ENCODE measurements around the gene GPR61. TPM values are rescaled to one million over a fixed set of nuclear protein-coding genes. Genes with fewer than 3 reads are reported as not detected.
A peak's percentile ranks its signal among the peaks of the same experiment; 100 is the strongest.

The GPR61 gene
- total and polyA plus RNA-seq, 9 of the 15 experiments (the other 6 are each of a cell fraction or from before 2014, with no cell fraction given): 0.04 to 1.1 (median 0.25) TPM; not detected in 4

DNA sequence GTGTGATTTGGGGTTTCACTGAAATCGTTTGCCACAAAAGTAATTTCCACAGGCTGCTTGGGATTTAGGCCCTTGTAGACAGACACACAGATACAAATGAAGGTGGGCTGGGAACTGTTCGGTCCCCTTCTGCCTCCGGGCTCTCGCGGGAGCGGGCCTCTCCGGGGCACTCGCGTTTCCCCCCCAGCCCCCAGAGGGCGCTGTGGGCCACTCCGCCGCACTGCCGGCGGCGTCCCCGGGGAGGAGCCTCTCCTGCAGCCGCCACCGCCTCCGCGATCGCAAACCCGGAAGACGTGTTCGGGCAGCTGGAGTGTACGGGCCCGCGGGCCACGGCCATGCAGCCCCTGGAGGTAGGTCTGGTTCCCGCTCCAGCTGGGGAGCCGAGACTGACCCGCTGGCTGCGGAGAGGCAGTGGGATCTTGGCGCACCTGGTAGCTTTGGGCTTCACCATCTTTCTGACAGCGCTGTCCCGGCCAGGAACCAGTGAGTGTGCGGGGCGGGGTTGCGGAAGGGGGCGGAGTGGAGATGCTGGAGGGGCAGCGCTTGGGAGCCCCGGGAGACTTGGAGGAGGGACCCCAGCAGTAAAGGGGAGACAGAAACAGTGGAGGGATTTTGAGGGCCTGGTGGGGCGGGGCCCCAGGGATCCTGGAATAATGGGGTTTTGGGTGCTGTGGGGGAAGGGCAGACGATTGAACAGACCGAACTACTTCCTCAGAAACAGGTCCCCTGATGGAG, 45.7 kb upstream of the GPR61 start, which contains the start of gene CYB561D1 (continued):
- TF ChIP-seq, protein P1, sequence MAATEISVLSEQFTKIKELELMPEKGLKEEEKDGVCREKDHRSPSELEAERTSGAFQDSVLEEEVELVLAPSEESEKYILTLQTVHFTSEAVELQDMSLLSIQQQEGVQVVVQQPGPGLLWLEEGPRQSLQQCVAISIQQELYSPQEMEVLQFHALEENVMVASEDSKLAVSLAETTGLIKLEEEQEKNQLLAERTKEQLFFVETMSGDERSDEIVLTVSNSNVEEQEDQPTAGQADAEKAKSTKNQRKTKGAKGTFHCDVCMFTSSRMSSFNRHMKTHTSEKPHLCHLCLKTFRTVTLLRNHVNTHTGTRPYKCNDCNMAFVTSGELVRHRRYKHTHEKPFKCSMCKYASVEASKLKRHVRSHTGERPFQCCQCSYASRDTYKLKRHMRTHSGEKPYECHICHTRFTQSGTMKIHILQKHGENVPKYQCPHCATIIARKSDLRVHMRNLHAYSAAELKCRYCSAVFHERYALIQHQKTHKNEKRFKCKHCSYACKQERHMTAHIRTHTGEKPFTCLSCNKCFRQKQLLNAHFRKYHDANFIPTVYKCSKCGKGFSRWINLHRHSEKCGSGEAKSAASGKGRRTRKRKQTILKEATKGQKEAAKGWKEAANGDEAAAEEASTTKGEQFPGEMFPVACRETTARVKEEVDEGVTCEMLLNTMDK (IDR thresholded peaks at IDR 0.05; ENCODE audit: borderline replicate concordance, insufficient read depth, low read depth, low read length, poor library complexity, severe bottlenecking): peak; percentile 99
- TF ChIP-seq PHTF2 (CRISPR knock-in tag; IDR thresholded peaks at IDR 0.05): no peak
- no peak for TF ChIP-seq CSDE1 (IDR thresholded peaks at IDR 0.05)
- peak; percentile 74 for TF ChIP-seq KDM5B (IDR thresholded peaks at IDR 0.05; ENCODE audit: insufficient replicate concordance, low read depth, low read length)
- no peak for TF ChIP-seq ETV6 (IDR thresholded peaks at IDR 0.05; ENCODE audit: borderline replicate concordance in 1 of 2, low read depth in 2 of 2, low read length in 1 of 2)
- no peak for TF ChIP-seq ETV6 (CRISPR knock-in tag; IDR thresholded peaks at IDR 0.05; ENCODE audit: borderline replicate concordance)
- TF ChIP-seq IFI16 (CRISPR knock-in tag; IDR thresholded peaks at IDR 0.05): no peak
- TF ChIP-seq NFIC (IDR thresholded peaks at IDR 0.05): peak; percentile 74
- peak in 1 of 2 experiments; percentile 78; a peak in 1 of 4 replicates for TF ChIP-seq NONO (IDR thresholded peaks at IDR 0.05; ENCODE audit: low read depth in 2 of 2, low read length in 1 of 2)
- no peak for TF ChIP-seq ZNF165 (CRISPR knock-in tag; IDR thresholded peaks at IDR 0.05; ENCODE audit: borderline replicate concordance)
- no peak for TF ChIP-seq MAFK (IDR thresholded peaks at IDR 0.05; ENCODE audit: low read length)
- TF ChIP-seq, protein P2, sequence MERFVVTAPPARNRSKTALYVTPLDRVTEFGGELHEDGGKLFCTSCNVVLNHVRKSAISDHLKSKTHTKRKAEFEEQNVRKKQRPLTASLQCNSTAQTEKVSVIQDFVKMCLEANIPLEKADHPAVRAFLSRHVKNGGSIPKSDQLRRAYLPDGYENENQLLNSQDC (CRISPR knock-in tag; IDR thresholded peaks at IDR 0.05): peak; percentile 92; the same call in 1 of the 2 replicates
- TF ChIP-seq, protein P3, sequence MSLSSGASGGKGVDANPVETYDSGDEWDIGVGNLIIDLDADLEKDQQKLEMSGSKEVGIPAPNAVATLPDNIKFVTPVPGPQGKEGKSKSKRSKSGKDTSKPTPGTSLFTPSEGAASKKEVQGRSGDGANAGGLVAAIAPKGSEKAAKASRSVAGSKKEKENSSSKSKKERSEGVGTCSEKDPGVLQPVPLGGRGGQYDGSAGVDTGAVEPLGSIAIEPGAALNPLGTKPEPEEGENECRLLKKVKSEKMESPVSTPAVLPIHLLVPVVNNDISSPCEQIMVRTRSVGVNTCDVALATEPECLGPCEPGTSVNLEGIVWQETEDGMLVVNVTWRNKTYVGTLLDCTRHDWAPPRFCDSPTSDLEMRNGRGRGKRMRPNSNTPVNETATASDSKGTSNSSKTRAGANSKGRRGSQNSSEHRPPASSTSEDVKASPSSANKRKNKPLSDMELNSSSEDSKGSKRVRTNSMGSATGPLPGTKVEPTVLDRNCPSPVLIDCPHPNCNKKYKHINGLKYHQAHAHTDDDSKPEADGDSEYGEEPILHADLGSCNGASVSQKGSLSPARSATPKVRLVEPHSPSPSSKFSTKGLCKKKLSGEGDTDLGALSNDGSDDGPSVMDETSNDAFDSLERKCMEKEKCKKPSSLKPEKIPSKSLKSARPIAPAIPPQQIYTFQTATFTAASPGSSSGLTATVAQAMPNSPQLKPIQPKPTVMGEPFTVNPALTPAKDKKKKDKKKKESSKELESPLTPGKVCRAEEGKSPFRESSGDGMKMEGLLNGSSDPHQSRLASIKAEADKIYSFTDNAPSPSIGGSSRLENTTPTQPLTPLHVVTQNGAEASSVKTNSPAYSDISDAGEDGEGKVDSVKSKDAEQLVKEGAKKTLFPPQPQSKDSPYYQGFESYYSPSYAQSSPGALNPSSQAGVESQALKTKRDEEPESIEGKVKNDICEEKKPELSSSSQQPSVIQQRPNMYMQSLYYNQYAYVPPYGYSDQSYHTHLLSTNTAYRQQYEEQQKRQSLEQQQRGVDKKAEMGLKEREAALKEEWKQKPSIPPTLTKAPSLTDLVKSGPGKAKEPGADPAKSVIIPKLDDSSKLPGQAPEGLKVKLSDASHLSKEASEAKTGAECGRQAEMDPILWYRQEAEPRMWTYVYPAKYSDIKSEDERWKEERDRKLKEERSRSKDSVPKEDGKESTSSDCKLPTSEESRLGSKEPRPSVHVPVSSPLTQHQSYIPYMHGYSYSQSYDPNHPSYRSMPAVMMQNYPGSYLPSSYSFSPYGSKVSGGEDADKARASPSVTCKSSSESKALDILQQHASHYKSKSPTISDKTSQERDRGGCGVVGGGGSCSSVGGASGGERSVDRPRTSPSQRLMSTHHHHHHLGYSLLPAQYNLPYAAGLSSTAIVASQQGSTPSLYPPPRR (CRISPR knock-in tag; IDR thresholded peaks at IDR 0.05; ENCODE audit: borderline replicate concordance): peak; percentile 77; the same call in 1 of the 2 replicates
- TF ChIP-seq HOXB6 (CRISPR knock-in tag; IDR thresholded peaks at IDR 0.05; ENCODE audit: borderline replicate concordance): no peak

Data from K562 (cell line).